ENCODE results near the gene MAP1B.

Gene MAP1B

DNA sequence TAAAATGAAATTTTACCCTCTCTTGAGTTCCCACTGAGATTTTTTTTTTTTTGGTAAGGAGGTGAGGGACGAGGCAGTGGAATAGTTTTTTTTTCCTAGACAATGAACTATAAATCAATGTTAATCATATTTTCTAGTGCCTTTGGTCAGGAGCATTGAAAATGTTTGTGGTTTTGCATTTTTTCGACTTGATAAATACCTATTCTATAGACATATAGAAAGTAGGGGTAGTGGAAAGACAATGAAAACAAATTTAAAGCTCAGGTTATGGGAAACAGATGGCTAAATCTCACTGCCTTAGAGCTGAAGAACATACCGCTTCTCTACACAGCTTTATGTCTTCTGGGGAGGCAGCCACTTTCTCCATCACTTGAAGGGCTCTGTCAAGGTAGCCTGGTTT, 118.5 kb downstream of the MAP1B start:
- no peak for DNase-seq (ENCODE audit: low spot score)

DNA sequence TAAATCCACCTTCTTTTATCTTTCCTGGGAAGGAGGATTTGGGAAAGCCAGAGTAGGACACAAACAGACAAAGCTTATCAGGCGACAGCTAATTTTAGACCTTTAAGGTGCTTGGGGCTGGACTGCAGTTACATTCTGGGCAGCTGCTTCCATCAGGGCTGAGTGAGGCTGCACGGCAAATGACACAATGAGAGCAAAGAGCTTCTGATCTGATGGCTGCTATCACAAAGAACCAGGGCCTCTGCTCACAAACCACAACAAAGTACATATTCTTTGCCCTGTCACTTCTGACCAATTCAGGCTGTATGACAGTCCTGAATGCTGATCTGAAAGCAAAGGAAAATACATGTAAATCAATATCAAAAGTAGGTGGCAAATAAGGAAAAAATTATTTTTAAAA, 119.7 kb downstream of the MAP1B start:
- no peak for DNase-seq (ENCODE audit: low spot score)

DNA sequence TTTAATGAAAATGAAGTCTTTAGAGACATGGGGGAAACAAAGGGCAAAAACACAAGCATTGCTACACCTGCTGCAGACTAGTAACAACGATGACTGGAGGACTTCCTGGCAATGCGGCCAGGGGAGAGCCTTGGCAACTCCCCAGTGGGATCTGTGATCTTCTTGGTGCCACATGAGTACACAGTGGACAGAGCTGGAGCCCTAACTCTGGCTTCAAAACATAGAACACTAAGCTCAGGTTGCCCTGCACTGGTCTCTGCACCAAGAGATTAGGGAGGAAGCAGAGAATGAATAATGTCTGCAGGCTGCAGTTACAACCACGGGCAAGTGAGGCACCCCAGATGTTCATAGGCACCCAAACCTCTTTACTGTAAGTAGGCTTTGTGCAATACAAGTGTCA, 121.7 kb downstream of the MAP1B start:
- no peak for DNase-seq (ENCODE audit: low spot score)

DNA sequence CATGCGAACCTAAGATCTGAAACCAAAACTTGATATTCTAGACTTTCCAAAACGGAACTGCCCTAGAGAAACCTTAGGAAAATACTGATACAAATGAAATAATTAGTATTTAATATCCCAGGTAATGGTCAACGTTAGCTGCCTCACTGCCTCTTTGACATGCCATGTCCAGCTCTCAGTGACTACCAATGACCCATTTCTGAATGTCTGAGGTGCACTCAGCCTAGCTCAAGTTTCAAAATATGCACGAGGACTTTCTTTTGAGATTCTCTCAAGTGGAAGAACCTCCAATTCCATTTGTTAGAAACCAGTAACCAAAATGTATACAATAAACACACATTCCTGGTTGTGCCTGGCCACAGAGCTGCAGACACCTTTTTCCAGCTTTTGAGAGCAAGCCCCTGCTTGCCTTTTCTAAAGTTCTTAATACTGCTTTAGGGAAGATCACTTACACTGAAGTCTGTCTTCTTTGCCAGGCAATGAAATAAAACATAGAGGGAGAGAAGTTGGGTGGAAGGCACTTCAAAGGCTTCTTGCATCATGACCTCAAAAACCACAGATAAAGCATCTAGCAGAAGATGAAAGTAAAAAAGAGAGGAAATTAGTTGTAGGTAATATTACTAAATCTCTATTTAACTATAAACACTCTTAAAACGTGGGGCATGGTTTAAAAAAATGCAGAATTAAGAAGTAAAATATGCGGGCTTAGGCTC, 124.9 kb downstream of the MAP1B start:
- no peak for DNase-seq (ENCODE audit: low spot score)

- DNase-seq (ENCODE audit: low spot score), result no peak
Measured at GRCh38 chr5:72232838-72233237, 125.6 kb downstream of the MAP1B start.

- DNase-seq (ENCODE audit: low spot score), result no peak
Measured at GRCh38 chr5:72233835-72234234, 126.6 kb downstream of the MAP1B start.

DNA sequence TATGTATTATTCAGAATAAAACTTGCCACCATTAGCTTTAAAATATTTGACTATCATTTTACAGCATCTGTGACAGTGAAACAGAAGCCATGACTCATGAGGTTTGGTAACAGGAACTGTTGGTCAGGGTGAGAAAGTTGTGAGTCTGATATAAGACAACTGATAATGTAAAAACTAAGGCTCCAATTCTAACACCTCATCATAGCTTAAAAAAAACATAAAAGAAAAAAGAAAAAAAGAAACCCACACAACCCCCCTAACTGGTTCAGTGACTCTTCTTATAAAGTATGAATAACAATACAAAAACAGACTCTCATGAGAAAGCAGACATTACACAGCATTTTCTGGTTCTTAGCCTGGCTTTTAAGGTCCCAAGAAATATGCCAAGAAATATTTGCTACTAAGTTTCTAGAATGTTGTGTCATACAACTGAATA, 127.0 kb downstream of the MAP1B start:
- no peak for DNase-seq (ENCODE audit: low spot score)

DNA sequence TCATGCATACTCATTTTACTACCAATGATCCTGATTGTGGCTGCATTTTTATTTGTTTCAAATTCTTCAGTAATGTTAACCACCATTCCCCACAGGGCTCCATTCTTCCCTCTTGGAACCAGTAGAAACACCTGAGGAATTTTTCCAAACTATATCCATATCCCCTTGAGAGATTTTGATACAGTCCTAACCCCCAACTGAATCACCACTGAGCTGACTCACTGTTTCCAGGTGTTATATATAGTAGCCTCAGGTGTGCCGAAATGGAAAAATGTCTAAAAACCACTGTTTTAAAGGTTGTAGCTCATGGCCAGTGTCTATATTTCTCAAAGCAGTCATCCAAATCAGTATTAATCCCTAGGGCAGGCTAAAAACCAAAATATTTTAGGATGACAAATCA, 127.6 kb downstream of the MAP1B start:
- DNase-seq (ENCODE audit: low spot score), result no peak

DNA sequence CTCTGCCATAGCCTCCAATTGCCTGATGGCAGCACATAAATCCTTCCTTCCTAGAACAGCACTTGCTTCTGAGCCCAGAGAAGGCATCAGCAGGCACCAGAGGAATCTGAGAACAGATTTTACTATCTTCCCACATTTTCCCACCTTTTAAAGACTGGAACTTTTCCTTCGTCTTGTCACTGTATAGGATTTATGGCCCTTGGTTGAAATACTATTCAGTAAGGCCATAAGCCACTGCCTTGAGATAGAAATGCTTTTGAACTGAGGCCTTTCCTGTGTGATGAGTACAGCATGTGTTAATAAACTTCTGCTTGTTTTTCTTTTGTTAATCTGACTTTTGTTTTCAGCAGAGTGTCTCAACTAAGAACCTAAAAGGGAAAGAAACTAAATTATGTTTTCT, 128.4 kb downstream of the MAP1B start:
- DNase-seq (ENCODE audit: low spot score), result no peak

- DNase-seq (ENCODE audit: low spot score), result no peak
Measured at GRCh38 chr5:72237415-72237814, 130.1 kb downstream of the MAP1B start.

DNA sequence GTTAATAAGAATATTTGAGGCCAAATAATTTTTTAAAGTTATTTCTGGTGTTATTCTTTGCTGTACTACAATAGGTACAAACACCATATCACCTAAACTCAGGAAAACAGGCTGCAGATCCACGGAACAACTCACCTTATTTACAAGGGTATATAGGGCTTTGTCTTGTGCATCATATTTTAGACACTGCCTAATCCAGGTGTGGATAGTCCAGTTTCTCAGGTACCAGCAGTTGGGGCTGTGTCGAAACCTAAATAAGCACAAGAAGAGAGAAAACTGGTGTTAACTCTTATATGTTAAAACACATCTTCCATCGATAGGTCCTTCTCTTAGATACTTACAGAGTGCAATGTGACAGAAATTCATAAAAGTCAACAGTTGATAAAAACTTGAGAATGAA, 130.6 kb downstream of the MAP1B start:
- DNase-seq (ENCODE audit: low spot score), result no peak

GRCh38 chr5:72238712-72239445, 131.6 kb downstream of the MAP1B start:
- DNase-seq (ENCODE audit: low spot score), result no peak

- DNase-seq (ENCODE audit: low spot score), result peak; percentile 63
Measured at GRCh38 chr5:72241346-72242003, 134.2 kb downstream of the MAP1B start.

- no peak for DNase-seq (ENCODE audit: low spot score)
Measured at GRCh38 chr5:72242796-72243475, 135.7 kb downstream of the MAP1B start.

GRCh38 chr5:72243706-72244105, 136.4 kb downstream of the MAP1B start:
- no peak for DNase-seq (ENCODE audit: low spot score)

DNA sequence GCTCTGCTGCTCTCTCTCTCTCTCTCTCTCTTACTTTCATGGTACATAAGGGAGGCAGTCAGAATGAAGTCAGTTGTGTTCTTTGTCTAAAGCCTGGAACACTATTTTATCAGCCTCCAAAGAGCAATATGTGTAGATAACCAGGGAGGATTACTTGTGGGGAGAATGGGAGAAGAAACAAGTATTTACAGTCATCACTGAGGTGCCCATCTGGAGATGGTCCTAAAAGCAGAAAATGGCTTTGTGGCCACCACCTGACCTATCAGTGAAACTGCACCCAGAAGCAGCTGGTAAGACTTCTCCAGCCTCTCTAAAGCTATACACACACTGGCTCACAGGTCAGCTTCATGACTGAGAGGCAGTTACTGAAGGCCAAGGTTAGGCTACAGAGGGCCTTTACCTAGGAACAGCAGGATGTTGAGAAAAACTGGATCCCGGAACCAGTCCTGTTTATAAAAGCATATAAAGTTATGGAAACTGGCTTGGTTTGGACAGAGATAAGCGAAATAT, 137.6 kb downstream of the MAP1B start:
- no peak for DNase-seq (ENCODE audit: low spot score)

DNA sequence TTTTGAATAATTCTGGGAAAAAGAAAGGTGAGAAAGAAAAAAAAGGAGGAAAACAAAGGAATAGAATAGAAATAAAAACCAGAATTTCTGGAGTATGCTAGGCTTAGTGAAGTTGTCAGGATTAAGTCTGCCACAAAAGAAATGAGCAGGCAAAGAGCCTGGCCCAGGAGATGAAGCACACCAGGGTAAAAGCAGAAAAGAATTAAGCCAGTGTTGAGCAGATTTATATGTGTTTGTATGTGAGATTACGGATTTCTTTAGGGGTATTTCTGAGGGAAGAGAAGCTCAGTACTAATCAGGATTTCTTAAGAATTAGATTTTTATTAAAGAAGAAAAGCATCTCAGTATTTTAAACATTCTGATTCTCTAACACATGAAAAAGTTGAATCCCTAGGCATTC, 138.3 kb downstream of the MAP1B start:
- no peak for DNase-seq (ENCODE audit: low spot score)

- no peak for DNase-seq (ENCODE audit: low spot score)
Measured at GRCh38 chr5:72245951-72246532, 138.8 kb downstream of the MAP1B start.

- DNase-seq (ENCODE audit: low spot score), result no peak
Measured at GRCh38 chr5:72246954-72247442, 139.7 kb downstream of the MAP1B start.

DNA sequence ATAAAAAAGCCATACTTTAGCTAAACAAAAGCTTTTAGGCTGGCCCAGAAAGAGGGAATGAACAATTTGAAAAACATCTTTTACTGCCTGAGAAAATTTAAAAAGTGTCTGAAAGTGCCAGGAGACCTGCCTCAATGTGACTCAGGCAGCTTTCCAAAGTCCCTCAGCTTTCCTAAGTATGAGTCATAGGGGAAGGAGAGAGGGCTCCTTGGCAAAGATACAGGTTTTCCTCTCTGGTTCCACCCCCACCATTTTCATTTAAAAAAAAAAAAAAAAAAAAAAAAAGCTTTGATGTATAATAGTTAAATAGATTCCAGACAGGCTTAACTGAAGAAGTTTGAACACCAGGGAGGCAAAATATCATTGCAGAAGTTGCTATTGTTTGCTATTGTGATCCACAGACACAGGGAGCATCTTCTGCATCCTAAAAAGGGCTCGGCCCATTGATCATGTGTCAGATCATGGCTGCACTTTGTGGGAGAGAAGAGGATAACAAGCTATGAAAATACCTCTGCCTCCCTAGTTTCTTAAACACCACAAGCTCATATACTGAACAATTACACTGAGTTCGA, 141.2 kb downstream of the MAP1B start:
- DNase-seq (ENCODE audit: low spot score), result peak; percentile 46

DNA sequence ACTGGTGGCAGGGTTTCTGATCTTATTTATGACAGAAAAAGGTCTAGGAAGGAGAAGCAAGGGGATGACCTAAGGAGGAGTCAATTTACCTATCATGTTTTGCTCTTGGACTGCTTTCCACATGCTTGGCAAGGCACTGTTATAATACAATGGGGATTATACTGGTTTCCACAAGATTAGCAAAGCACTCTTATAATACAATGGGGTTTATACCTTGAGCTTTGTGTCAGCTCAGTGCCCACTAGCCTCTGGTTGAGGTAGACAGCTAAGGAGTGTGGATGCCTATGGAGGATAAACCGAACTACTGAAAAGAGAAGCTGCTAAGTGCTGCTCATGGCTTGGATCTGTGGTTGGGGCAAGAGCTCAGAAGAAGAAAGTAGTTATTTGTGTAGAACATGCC, 144.1 kb downstream of the MAP1B start:
- DNase-seq (ENCODE audit: low spot score), result no peak

DNA sequence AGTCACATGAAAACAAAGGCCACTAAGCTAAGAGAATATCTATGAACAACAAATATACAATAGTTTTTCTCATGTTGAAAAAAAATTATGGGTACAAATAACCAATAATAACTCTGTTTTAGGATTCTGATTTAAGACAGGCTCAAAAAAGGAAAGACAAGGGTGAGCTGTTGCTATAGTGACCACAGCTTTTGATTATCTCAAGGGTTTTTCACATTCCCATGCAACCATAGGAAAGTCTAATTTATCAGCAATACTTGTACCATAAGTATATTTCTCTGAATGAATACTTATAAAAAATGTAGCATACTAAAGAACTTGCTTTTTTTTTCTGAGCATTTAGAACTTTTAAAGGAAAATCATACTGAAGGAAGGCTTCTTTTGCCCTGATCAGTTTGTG, 144.7 kb downstream of the MAP1B start:
- DNase-seq (ENCODE audit: low spot score), result no peak
